WI38 (cell line): ENCODE results near the gene DNAH8.
"Not testable (repeated sequence)": the region's sequence is repeated elsewhere in the genome, so short reads cannot be mapped to it uniquely, and the experiment has no call there.

ENCODE experiments used
- H3K4me3 ChIP-seq: 2 replicates; pipeline ENCODE4 v1.5.1; 2011; ENCODE audit warnings: low read depth, mild to moderate bottlenecking, control low read depth, low read length
- TF ChIP-seq, protein P1 (sequence below): IDR thresholded peaks from 2 replicates; pipeline ENCODE4 v1.5.1; 2012; ENCODE audit warnings: low read depth, mild to moderate bottlenecking, control low read depth, low read length

The DNAH8 gene

GRCh38 chr6:38784506-38785235 is 69.6 kb downstream of the DNAH8 start:
- no peak overlapping the region for H3K4me3 ChIP-seq
- TF ChIP-seq, protein P1, sequence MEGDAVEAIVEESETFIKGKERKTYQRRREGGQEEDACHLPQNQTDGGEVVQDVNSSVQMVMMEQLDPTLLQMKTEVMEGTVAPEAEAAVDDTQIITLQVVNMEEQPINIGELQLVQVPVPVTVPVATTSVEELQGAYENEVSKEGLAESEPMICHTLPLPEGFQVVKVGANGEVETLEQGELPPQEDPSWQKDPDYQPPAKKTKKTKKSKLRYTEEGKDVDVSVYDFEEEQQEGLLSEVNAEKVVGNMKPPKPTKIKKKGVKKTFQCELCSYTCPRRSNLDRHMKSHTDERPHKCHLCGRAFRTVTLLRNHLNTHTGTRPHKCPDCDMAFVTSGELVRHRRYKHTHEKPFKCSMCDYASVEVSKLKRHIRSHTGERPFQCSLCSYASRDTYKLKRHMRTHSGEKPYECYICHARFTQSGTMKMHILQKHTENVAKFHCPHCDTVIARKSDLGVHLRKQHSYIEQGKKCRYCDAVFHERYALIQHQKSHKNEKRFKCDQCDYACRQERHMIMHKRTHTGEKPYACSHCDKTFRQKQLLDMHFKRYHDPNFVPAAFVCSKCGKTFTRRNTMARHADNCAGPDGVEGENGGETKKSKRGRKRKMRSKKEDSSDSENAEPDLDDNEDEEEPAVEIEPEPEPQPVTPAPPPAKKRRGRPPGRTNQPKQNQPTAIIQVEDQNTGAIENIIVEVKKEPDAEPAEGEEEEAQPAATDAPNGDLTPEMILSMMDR: no peak

DNA sequence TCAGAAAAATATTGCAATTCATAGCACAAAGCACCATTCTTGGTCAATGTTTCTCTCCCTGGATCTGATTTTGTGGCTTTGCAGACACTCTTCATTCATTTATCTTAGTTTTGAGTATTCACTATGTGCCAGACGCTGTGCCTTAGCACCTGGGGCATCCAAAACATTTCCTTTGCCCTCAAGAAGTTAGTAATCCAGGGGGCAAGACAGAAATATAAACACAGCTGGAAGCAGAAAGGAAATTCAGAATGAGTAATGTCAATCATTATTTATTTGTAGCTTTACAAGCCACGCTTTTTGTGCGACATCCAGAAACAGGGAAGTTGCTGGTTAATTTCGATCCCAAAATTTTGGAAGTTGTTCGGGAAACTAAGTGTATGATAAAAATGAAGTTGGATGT is 71.4 kb downstream of the DNAH8 start:
- no peak overlapping the region for H3K4me3 ChIP-seq
- TF ChIP-seq, protein P1: no peak

DNA sequence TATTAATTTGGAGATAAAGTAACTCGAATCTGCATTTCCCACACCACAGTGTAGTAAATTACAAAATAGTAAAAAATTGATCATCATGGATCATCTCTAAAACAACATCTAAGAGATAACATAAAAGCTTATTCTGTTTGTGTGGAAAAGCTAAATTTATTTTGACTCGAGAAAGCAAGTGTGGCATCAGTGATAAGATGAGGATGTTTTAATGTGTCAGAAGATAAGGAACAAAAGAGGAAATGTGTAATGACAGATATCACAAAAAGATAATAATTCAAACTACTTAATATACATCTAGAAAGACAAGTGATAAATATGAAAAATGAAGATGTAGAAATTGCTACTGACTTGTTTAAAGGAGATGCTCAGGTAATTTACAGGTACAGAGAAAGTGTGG is 74.1 kb downstream of the DNAH8 start:
- TF ChIP-seq, protein P1: no peak
- no peak overlapping the region for H3K4me3 ChIP-seq

DNA sequence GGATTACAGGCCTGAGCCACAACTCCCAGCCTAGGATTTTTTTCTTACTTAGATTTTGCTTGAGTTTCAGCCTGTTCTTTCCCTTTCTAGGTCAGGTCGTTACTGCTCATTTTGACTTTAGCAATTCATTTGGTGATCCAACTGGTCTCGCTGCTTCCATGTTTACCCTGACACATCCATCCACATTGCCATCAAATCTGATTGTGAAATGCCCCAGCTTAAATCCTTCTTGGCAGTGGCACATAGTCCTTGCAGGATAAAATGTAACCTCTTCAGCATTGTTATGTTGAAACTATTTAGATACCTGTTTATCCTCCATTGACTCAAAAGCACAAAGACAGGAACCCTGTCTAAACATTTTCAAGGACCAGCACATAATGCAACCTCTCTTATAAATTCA is 77.2 kb downstream of the DNAH8 start:
- H3K4me3 ChIP-seq: no peak overlapping the region
- TF ChIP-seq, protein P1: no peak

DNA sequence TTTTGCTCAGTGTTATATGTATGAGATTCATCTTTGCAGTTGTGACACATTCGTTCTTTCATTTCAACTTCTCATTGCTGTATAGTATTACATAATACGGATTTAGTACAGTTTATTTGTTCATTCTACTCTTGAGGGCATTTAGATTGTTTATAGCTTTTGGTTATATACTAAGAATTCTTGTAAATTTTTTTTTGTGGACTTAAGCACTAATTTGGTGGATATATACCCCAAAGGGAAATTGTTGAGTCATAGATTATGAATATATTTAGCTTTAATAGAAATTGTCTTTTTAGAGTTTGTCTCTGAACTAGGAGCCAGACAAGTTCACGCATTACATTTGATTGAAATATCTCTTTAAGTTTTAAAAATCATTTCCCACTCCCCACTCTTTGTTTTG is 79.6 kb downstream of the DNAH8 start:
- TF ChIP-seq, protein P1: no peak
- H3K4me3 ChIP-seq: no peak overlapping the region

DNA sequence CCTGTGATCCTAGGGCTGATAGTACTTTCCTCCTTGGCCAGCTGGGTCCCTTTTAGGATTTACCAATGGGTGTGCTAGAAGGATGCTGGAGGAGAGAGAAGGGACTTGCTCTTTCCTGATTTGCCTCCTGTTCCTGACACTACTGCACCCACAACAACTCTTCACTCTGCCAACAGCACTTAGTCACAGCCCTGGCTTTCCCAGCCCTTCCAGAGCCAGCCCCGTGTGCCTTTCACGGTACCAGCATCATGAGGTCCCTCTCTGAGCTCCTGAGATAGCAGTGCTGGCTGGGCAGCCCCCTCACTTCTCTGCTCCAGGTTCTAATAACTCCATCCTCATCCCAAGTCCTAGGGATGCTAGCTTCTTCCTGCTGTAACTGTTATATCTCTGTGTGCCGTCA is 80.9 kb downstream of the DNAH8 start:
- TF ChIP-seq, protein P1: no peak
- H3K4me3 ChIP-seq: no peak overlapping the region

DNA sequence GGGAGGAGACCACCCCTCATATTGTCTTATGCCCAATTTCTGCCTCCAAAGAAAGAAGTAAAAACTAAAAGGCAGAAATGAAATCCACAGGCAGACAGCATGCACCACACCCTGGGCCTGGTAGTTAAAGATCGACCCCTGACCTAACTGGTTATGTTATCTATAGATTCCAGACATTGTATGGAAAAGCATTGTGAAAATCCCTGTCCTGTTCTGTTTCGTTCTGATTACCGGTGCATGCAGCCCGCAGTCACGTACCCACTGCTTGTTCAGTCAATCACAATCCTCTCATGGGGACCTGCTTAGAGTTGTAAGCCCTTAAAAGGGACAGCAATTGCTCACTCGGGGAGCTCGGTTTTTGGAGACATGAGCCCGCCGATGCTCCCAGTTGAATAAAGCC is 81.3 kb downstream of the DNAH8 start:
- H3K4me3 ChIP-seq: not testable (repeated sequence)

GRCh38 chr6:38796850-38797249 is 81.7 kb downstream of the DNAH8 start:
- no peak overlapping the region for H3K4me3 ChIP-seq
- TF ChIP-seq, protein P1: no peak
